GM19238 (cell line): ENCODE measurements around the gene SMYD2.

Source experiments
- DNase-seq: peaks from one replicate; pipeline ENCODE4 v3.0.0; 2011; ENCODE audit warnings: low spot score; ENCODE audit not compliant: insufficient read length

Gene SMYD2

DNA sequence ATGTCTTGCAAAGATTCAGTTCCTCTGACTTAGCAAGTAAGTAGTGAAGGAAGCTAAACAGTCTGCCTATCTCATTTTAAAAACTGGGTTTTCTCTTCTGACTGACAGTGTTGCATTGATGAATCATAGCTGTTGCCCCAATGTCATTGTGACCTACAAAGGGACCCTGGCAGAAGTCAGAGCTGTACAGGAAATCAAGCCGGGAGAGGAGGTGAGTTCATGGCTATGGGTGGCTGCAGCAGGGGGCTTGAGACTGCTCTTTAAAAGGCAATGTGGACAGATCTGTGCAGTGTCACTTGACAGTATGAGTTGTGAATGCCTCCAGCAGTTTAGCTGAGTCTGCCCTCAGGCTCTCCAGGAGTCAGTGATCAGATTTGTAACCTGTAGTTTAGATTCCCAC, 46.6 kb downstream of the SMYD2 start:
- DNase-seq: no peak

DNA sequence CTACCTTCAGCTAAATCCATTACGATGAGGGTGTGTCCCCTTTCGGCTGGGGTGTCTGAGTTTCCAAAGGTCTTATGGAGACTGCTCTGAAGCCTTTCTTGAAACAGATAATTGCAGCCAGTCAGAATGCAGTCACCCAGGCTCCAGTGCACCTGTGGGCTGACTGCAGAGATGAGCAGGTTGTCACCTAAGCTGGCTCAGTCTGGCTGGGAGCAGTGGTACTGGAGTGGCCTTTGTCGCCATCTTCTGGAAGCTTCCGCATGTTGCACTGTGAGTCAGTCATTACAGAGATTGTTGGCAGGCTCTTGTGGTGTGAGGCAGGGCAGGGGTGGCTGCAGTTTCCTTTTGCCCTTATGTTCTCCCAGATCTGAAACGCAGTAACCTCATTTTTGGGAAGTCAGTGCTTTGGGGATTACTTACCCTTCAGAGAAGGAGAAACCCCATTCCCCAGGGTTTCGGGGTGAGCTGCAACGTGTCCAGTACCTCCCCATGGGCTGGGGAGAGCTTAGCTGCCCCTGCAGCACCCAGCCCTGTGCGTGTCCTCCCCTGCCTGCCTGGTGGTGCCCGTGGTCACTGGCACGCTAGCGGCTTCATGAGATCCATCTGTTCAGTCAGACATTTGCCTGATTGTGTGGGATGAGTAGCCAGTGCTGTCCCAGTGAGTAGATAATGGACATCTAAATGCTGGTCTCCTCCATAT, 48.0 kb downstream of the SMYD2 start:
- DNase-seq: peak; percentile 64

DNA sequence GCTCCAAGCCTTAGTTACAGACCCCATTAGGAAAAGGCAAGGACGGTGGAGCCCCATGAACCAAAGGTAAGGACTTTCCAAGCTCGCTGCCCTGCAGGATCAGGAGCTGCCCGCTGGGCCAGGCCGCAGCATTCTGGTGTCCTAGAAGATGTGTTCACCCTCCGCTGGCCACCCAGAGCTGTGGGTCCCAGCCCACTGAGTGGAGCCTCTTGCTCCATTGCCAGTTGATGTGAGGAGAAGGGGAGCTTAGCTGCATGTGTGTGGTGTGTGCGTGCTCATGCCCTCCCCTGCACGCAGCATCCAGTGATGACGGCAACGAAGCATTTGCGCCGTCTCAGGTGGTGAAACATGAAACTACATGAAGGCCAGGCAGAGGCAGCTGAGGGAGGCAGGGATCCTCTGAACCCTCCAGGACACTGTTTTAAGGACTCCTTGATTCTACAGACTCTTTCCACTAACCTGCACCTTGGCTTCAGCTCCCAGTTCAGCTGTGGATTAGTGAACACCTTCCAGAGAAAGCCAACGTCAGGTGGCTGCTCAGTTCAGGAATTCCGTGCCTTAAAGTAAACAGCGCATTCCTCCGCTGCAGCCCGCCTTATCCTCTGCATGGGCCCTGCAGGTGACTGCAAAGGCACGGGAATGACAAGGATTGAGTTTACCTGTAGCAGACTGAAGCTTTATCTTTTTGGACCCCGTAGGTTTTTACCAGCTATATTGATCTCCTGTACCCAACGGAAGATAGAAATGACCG, 48.7 kb downstream of the SMYD2 start:
- DNase-seq: no peak

DNA sequence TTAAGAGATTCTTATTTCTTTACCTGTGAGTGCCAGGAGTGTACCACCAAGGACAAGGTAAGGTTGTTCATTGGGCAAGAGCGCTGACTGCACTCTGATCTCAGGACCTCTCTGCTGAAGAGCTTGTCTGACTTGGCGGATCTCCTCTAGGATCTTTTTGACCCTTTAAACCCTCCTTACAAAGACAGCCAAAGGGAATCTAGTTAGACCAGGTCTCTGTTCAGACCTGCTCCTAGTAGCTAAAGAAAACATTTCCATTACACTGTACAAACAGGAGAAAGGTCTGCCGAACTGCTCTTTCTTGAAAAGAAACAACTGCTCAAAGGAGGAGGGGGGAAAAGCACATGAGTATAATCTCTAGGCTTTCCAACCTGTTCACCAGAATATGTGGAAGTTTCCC, 49.3 kb downstream of the SMYD2 start:
- DNase-seq: no peak

DNA sequence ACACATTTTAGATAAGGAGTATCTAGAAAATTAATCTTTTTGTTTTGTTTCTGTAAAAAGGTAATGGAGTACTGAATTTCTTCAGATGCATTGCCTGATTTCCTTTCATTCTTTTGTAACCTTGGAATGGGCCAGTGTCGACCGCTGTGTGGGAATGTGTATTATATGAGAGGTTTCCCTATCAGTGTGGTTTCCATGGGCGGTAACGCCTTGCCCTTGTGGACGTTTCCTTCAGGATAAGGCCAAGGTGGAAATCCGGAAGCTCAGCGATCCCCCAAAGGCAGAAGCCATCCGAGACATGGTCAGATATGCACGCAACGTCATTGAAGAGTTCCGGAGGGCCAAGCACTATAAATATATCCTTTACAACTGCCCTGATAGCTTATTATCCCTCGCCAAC, 49.8 kb downstream of the SMYD2 start:
- no peak for DNase-seq

DNA sequence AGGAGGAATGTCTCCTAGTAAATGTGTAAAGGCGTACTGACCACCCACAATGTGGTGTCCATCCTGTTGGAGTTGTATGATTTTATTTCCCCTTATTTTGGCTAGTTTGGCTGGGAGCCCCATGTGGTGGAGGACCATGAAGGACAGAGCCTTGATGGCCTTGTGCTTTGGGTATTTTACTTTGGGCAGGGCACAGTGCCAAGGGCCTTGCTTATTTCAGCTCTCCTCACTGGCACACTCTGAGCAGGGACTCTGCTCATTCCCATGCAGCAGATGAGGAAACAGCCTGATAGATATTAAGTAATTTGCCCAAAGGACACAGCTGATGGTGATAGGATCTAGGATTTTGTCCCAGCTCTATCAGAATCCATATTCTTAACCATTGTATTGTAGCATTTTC, 50.2 kb downstream of the SMYD2 start:
- no peak for DNase-seq

DNA sequence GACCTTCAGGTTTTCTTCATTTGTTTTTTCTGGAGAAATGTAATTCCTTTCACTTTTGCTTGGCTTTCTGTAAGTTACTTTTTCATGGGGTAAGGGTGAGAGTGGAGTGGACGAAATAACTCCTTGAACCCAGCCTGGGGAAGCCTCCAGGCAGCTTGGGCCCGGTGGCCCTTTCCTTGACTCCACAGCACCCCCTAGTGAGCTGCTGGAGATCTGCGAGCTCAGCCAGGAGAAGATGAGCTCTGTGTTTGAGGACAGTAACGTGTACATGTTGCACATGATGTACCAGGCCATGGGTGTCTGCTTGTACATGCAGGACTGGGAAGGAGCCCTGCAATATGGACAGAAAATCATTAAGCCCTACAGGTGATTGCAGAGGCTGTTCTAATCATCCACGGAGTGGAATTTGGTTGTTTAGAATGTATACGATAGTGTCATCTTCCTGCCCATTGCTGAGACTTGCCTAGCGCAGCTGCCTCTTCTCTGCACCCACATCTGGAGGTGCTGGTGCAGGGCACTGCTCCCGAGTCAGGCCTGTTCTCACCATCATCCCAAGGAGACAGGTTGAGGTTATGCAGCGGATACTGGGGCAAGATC, 51.0 kb downstream of the SMYD2 start:
- DNase-seq: peak; percentile 41

DNA sequence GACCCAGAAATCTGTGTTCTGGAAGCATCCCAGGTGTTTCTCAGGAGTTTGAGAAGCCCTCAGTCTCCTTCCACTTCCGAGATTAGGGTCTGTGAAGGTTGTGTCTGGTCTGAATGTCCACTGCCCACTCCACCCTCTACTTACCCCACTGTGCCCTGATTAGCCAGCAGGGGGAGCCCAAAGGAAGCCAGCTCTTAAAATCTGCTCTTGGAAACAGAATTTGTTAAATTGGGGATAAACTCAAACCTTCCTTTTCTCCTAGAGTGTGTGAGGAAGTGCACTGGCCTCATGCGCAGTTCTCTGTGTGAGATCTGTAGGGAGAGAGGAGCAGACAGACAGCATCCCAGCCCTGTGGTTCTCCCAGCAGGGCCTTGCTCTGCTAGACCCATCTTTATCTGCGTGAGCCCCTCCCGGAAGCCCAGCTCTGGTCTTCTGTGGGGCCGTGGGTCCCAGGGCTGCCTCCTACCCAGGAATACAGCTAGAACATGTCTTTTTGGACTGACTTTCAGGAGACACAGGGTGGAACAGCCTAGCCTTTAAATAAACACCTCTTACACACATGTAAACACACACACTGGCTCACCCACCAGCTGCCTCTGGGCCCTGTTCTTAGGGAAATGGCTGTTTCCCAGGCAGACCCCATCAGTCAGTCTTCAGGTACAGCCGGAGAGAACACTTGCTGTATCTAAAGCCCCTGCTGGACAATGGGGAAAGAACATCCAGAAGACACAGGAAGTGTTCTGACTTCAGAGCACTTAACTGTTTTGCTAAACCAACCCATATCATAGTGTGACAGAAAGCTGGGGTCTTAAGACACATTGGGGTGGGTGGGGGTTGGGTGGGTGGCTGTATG, 52.2 kb downstream of the SMYD2 start:
- DNase-seq: peak; percentile 26

DNA sequence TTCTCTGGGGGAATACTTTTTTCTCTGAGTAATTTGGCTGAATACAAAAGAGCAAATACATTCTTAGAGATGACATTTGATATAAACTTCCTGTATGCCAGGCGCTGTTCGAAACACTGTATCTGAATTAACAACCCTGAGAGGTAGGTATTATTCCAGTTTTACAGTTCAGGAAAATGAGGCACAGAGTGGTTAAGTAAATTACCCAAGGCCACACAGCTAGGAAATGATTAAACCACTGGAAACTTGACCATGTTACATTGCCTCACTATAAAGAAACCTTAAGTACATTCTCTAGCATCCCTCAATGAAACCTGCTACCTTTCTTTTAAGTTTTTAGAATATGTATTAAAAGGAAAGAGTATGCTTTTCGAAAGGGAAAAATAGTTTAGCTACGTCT, 54.6 kb downstream of the SMYD2 start:
- DNase-seq: no peak

DNA sequence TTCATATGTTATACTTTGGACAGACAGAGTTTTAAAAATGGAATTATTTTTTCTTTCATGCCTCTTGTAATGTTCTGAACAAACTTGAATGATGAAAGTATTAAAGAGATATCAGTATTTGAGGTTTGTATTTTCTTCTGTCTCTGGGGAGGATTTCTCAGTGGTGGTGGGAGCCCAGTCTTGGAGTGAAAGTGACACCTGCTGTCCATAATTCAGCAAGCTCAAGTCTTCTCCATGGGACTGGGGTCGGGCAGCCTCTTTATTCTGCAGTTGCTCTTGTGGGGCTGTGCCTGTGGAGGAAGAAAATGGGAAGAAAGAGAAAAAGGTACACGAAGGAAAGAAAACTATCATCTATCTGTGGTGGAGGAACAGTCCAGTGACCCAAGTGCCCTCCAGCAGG, 56.1 kb downstream of the SMYD2 start:
- no peak for DNase-seq

DNA sequence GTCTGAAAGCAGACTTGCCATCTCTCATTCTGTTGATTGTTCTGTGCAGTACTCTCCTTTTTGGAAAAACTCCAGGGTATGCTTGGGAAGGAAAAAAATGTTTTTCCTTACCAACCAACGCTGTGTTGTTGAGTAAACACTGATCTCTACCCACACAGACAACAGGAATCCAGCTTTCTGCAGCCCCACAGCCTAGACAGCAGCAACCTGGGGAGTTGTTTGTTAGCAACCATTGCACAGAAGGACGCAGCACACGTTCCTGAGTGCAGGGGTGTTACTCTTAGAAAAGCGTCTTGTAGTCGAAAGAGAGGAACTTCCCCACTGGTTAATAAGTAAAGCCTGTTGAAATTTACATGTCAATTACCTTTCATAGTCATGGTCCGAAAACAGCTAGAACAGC, 56.6 kb downstream of the SMYD2 start:
- no peak for DNase-seq

DNA sequence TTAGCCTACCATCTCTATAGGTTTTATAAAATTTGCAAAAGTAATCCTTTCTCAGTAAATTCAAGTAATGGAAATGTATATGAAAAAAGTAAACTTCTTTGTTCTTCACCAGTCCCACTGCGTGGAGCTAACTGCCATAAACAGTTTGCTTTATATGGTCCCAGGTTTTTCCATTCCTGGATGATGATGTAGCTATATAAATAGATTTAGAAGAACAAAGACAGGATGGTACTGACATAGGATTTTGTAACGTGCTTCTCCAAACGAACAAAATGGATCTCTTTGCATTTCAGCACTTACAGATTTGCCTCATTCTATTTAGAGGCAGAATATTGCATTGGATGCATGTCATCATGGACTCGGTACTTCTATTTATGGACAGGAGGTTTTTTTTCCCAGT, 57.3 kb downstream of the SMYD2 start:
- no peak for DNase-seq

DNA sequence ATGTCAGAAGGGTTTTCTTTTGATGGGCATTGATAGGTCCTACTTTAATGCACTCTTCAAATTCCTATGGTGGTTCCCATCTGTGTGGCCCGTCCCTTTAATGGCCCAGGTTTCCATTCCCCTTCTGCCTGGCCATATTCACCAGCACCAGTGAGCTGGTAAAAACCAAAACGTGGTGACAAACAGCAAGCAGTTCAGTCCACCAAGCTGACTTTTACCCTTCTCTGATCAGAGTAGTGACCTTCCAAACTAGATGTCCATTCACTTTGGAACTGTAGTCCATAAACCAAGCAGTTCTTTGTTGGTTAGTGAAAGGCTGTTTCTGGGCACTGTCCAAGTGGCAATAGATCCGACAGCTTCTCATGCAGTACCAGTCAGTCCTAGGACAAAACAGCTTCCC, 60.5 kb downstream of the SMYD2 start:
- DNase-seq: no peak

DNA sequence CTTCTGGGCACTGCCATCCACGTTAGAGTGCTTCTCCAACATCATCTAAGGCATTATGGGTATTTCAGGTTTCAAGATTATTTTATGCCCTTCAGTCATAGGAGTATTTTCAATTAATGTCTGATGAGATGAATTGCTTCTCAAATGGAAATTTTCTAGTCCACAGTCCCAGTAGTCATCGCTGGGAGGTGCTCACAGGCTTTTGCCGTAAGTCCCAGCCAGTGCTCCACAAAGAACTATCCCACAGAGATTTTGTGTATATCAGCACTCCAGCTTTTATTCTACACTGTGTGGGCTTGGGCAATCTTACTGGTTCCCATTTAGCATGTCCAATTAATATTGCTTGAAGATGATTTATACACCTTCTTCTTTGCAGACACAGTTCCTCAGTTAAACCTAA, 61.0 kb downstream of the SMYD2 start:
- no peak for DNase-seq

DNA sequence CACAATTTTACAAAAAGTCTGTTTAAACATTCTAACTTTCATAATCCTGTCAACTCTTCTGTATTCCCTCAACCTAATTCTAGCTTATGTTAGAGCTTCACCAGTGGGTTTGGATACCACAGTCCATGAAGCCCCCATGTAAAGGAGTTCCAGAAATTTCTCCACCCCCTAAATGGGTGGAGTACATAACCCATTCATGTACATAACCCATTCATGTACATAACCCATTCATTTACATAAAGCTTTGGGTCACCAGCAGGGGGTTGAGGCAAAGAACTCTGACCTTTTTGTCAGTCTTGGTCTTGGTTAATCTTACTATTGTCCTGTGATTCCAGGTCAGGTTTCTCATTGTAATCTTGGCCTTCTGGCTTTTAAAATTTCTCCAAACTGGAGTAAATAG, 61.6 kb downstream of the SMYD2 start:
- DNase-seq: no peak

DNA sequence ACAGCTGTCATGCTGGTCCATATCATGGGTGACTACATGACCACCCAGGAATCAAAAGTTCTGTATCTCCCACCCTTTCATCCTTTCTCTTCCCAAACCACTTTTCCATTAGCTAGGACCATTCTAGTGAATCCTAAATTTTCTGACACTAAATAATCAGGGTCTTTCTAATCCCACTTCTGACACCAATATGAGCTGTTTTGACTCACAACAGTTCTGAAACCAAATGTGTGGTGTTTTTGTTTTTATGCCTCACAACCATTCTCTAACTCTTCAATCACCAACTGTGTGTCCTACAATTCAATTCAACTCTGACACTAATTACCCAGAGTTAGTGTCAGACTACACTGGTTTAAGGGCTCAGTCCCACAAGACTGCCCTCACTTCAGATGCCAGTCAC, 63.9 kb downstream of the SMYD2 start:
- DNase-seq: no peak

DNA sequence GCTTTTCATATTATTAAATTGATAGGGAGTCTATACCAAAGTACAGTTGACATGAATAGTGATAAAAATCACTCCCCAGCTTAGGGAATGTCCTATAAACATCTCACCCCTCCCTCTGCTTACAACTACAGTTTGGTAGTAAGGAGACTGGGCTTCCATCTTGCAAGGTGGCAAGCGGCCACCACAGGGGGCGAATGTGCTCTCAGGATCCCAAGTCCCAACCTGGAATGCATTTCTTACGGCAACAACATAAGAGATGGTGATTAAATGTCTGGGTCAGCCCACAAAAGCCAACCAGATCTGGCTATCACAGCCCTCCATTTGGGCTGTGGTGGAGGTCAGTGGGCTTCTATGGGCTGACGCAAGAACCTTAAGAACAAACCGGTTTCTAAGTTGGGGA, 68.0 kb downstream of the SMYD2 start:
- no peak for DNase-seq

DNA sequence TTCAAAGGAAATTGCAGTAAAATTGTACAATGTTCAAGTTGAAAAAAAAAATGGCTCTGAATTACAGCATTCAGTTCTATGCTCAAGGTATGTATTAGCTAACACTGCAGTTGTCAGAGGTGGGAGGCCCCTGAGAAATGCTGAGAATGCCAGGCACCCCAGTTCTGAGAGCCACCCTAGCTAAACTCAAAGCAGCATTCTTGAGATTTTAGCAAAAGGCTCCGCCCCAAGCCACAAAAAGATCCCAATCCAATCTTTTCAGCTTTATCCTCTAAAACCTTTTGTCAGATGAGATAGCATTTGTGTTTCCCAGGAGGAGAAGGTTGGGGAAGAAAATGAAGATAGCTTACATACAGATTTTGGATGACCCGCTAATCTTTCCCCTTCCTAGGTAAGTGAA, 68.8 kb downstream of the SMYD2 start:
- DNase-seq: no peak

DNA sequence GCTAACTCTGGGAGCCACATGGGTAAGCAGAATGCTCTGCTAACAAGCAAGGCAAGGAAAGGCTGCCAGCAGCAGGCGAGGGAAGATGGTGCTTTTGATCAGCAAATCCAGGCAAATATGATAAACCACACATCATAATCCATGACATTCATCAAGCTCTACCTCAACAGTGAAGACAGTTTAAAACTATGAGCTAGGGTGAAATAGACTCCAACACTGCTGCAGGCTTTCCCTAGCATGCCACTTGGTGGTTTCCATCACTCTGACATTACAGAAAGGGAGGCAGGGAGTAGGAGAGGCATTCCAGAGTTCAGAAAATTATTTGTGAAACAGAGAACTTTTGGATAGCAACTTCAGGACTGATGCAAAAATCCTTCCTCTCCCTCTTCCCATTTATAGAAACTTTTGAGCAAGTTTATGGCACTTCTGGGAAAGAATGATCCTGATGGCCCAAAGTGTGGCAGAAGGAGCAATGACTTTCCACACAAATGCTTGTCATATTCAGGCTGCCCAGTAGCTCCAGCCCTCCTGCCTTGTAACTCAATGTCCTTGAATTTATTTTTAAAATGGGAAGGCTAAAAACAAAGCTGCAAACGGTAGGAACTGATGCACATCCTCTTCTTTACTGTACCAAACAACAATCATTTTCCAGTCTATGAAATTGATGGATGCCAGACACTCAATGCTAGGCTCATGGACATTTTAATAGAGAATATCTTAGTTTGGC, 70.8 kb downstream of the SMYD2 start:
- DNase-seq: no peak

DNA sequence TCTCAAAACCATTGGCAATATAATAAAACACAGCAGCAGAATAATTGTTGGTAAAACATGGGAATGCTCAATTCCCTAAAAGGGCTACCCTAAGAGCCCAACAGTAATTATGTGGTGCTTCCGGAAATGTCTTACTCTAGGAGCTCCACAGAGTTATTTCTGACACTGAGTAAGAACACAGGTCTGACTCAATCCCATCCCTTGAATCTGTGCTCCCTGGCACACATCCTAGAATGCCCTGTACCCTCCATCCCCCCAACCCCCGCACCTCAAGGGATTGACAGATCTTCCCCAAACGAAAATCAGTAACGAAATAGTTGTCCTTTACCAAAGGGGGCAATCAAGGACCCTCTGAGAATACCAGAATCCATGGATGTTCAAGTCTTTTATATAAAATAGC, 71.9 kb downstream of the SMYD2 start:
- DNase-seq: no peak

DNA sequence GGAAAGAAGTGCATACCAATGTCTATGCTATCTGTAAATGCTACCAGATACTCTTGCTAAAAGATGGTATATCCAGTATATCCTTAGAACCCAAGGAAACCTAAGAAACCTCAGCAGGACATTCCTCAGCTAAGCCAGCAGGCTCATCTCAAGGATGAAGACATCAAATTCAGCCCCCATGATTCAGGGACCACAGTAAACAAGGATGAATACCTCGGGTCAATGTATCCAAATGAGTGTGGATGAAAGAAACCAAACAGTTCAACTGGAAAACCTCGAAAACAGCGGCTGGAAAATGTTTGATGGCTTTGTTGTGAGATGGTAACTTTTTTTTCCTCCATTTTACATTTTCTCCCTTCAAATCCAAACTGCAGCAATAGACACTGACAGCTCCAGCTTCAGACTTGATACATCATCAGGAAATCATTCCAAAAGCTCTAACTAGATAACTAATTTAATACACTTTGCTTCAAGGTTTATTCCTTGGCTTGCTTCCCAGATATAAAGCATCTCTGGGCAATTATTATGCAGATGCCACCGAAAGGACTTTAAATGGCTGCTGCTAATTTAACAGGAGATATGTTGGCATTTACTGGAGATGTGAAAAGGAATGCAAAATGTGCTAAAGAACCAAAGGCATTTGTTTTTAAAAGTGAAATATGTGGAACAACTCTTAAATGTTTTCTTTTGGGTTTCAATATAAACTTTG, 73.6 kb downstream of the SMYD2 start:
- DNase-seq: no peak
